GM23338 (cell line): ENCODE data around the gene SLCO3A1. TPM values are rescaled to one million over a fixed set of nuclear protein-coding genes. Genes with fewer than 3 reads are reported as not detected.

ENCODE experiments used
- ATAC-seq: fragments of 200-7000 bp; cut with Tn5 transposase; 3 replicates; pipeline ENCODE4 v1.9.1; 2020
- DNase-seq: peaks from one replicate; pipeline ENCODE4 v3.0.0-alpha.2; 2015; ENCODE audit warnings: low spot score
- H2AFZ ChIP-seq: fragments of 200-600 bp; sonication (generic); 2 replicates; pipeline ENCODE4 v1.8.0; 2016; ENCODE audit warnings: antibody characterized with exemption, mild to moderate bottlenecking, moderate library complexity
- H3F3A ChIP-seq: fragments of 200-600 bp; sonication (generic); replicated peaks from 2 replicates; pipeline ENCODE4 v1.8.0; 2017; ENCODE audit warnings: antibody characterized with exemption, mixed run types, low read depth
- H3K27ac ChIP-seq: fragments of 200-600 bp; sonication (generic); 2 replicates; pipeline ENCODE4 v1.6.1; 2016; ENCODE audit warnings: low read depth
- H3K27me3 ChIP-seq: fragments of 200-600 bp; sonication (generic); 2 replicates; pipeline ENCODE4 v1.8.0; 2016; ENCODE audit warnings: mild to moderate bottlenecking, mixed run types, moderate library complexity; ENCODE audit not compliant: insufficient read depth
- H3K36me3 ChIP-seq: fragments of 200-600 bp; sonication (generic); 2 replicates; pipeline ENCODE4 v1.8.0; 2016; ENCODE audit warnings: mild to moderate bottlenecking; ENCODE audit not compliant: insufficient read depth
- H3K4me1 ChIP-seq: fragments of 200-600 bp; sonication (generic); 2 replicates; pipeline ENCODE4 v1.8.0; 2016; ENCODE audit warnings: mild to moderate bottlenecking, moderate library complexity; ENCODE audit not compliant: insufficient read depth
- H3K4me2 ChIP-seq: fragments of 200-600 bp; sonication (generic); 2 replicates; pipeline ENCODE4 v1.7.1; 2017; ENCODE audit warnings: mixed run types
- H3K4me3 ChIP-seq: fragments of 200-600 bp; sonication (generic); 2 replicates; pipeline ENCODE4 v1.6.1; 2016; ENCODE audit warnings: mixed run types
- H3K79me2 ChIP-seq: fragments of 200-600 bp; sonication (generic); replicated peaks from 2 replicates; pipeline ENCODE4 v1.8.0; 2017; ENCODE audit warnings: mild to moderate bottlenecking; ENCODE audit not compliant: insufficient read depth
- H3K9me2 ChIP-seq: fragments of 200-600 bp; sonication (generic); 2 replicates; pipeline ENCODE4 v1.8.0; 2017; ENCODE audit not compliant: insufficient read depth
- H4K20me1 ChIP-seq: fragments of 200-600 bp; sonication (generic); replicated peaks from 2 replicates; pipeline ENCODE4 v1.8.0; 2017; ENCODE audit warnings: mild to moderate bottlenecking; ENCODE audit not compliant: insufficient read depth
- H3K27ac Mint-ChIP-seq: 2 replicates; pipeline ENCODE4 v1.8.0; 2020; ENCODE audit warnings: inconsistent platforms, mild to moderate bottlenecking, moderate library complexity, mixed read lengths
- H3K27me3 Mint-ChIP-seq: 3 replicates; pipeline ENCODE4 v1.8.0; 2022; ENCODE audit warnings: low read depth, mild to moderate bottlenecking, moderate library complexity, mixed read lengths, inconsistent platforms; ENCODE audit not compliant: insufficient read depth, poor library complexity
- H3K36me3 Mint-ChIP-seq: 3 replicates; pipeline ENCODE4 v1.8.0; 2021; ENCODE audit warnings: low read depth, mild to moderate bottlenecking, inconsistent platforms, moderate library complexity, mixed read lengths
- H3K4me1 Mint-ChIP-seq: 3 replicates; pipeline ENCODE4 v1.8.0; 2020; ENCODE audit warnings: mild to moderate bottlenecking, inconsistent platforms, mixed read lengths
- H3K4me3 Mint-ChIP-seq: 3 replicates; pipeline ENCODE4 v1.8.0; 2021; ENCODE audit warnings: moderate library complexity, mild to moderate bottlenecking, inconsistent platforms, mixed read lengths
- H3K9me3 Mint-ChIP-seq: 3 replicates; pipeline ENCODE4 v1.8.0; 2020; ENCODE audit warnings: moderate library complexity, mild to moderate bottlenecking, inconsistent platforms, mixed read lengths
- EZH2 ChIP-seq: fragments of 200-600 bp; sonication (generic); IDR thresholded peaks from one replicate; pipeline ENCODE4 v1.8.0; 2017; ENCODE audit warnings: antibody characterized with exemption, mild to moderate bottlenecking, low read depth; ENCODE audit not compliant: unreplicated experiment
- EZH2phosphoT487 ChIP-seq: fragments of 200-600 bp; sonication (generic); IDR thresholded peaks from one replicate; pipeline ENCODE4 v1.8.1; 2018; ENCODE audit warnings: antibody characterized with exemption; ENCODE audit not compliant: unreplicated experiment
- JUNB ChIP-seq: IDR thresholded peaks from one replicate; pipeline ENCODE4 v1.6.1; 2016; ENCODE audit warnings: antibody characterized with exemption; ENCODE audit not compliant: unreplicated experiment
- POLR2AphosphoS5 ChIP-seq: IDR thresholded peaks from 2 replicates; pipeline ENCODE4 v1.6.1; 2016; ENCODE audit warnings: antibody characterized with exemption, low read depth
- ZNF114 ChIP-seq: fragments of 250-450 bp; sonication (Bioruptor Pico); IDR thresholded peaks from 2 replicates; pipeline ENCODE4 v1.5.0; 2020; ENCODE audit warnings: mild to moderate bottlenecking, moderate library complexity
- ZNF331 ChIP-seq: fragments of 250-450 bp; sonication (Bioruptor Pico); IDR thresholded peaks from 2 replicates; pipeline ENCODE4 v1.5.0; 2020; ENCODE audit warnings: low read depth, mild to moderate bottlenecking, moderate library complexity
- polyA plus RNA-seq: library from polyadenylated mRNA; unstranded; fragments of >200 nt; fragmentation: Nextera tagmentation; extraction: Ambion mirVana; gene quantifications from 2 replicates; pipeline ENCODE4 v1.2.1, GENCODE V29; 2016
- total RNA-seq: library from RNA; depleted of rRNA; stranded (reverse); fragments of >200 nt; shearing (Covaris generic); gene quantifications from 2 replicates; pipeline ENCODE4 v1.2.3, GENCODE V29; 2014
- TF ChIP-seq, protein P1 (sequence below), 2 experiments: fragments of 200-600 bp in 1 of 2; sonication (generic) in 1 of 2; conservative IDR thresholded peaks; 2 replicates each; pipeline versions ENCODE4 v1.5.1 to v1.6.1; 2016 to 2017; ENCODE audit warnings: antibody characterized with exemption in 2 of 2, low read depth in 2 of 2, mild to moderate bottlenecking in 2 of 2, moderate library complexity in 1 of 2
- TF ChIP-seq, protein P2 (sequence below): fragments of 250-450 bp; sonication (Bioruptor Pico); IDR thresholded peaks from 2 replicates; pipeline ENCODE4 v1.5.0; 2020; ENCODE audit warnings: mild to moderate bottlenecking, moderate library complexity
- TF ChIP-seq, protein P3 (sequence below): IDR thresholded peaks from one replicate; pipeline ENCODE4 v1.6.1; 2018; ENCODE audit warnings: antibody characterized with exemption; ENCODE audit not compliant: unreplicated experiment

The SLCO3A1 gene
- total and polyA plus RNA-seq, 2 experiments from 2014 or later: 7.3 to 9.4 TPM

DNA sequence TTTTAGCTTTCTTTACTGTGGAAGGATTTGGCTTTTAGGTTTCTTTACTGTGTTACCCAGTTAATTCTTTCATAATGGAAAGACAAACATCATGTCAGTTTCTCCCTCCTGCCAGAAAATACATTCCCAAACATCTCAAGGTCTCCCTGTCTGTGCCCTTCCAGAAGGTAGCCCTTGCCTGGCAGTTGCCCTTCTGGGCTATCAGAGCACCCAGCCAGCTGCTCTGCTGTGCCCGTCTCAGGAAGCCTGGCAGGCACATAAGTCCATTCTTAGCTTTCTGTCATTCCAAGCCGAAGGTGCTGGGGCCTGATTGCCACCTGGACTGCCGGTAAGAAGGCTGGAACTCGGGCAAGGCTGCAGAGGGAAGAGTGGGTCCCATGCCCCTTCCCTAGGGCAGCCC is 203.4 kb downstream of the SLCO3A1 start (continued):
- TF ChIP-seq, protein P1, sequence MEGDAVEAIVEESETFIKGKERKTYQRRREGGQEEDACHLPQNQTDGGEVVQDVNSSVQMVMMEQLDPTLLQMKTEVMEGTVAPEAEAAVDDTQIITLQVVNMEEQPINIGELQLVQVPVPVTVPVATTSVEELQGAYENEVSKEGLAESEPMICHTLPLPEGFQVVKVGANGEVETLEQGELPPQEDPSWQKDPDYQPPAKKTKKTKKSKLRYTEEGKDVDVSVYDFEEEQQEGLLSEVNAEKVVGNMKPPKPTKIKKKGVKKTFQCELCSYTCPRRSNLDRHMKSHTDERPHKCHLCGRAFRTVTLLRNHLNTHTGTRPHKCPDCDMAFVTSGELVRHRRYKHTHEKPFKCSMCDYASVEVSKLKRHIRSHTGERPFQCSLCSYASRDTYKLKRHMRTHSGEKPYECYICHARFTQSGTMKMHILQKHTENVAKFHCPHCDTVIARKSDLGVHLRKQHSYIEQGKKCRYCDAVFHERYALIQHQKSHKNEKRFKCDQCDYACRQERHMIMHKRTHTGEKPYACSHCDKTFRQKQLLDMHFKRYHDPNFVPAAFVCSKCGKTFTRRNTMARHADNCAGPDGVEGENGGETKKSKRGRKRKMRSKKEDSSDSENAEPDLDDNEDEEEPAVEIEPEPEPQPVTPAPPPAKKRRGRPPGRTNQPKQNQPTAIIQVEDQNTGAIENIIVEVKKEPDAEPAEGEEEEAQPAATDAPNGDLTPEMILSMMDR (conservative IDR thresholded peaks at IDR 0.05; ENCODE audit: low read depth in 2 of 2): no peak

DNA sequence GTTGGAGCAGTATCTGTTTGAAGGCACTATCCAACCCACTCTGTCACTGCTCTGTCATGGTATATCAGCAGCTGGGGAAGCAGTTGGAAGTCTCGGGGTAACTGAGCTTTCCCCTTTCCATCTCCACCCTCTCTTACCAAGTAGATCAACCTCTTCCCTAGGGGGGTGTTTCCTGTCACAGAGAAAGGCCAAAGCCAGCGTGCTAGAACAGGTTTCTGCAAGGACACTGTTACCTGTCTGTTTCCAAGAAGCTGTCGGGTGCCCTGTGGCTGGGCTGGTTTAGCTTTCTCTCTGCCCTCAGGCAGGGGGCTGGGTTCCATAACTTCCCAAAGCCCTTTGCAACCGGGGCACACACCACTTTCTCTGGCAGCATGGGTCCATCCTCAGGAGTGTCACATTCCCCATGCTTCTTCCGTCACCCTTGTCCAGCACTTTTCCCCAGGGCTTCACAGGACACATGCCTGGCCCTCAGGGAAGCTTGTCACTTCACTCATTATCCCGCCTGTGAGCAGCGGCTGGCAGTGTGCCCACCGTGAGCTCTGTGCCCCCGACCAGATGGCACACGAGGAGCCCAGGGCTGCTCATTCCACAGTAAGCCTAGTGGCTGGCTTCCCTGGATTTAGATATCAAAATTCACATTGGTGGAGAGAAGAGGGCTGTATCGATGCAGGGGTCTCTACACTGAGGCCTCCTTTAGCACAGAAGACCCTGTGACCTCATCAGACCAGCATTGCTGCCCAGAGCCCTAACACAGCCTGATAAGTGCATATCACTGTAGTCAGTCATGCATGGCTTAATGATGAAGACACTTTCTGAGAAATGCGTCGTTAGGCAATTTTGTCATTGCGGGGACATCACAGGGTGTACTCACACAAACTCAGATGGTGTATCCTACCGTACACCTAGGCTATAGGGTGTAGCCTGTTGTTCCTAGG is 205.8 kb downstream of the SLCO3A1 start:
- H3F3A ChIP-seq: no peaks in the 10 kb centered on the region
- H3K4me3 ChIP-seq: no peak overlapping the region
- Mint-ChIP-seq H3K36me3 (no peaks in the 10 kb centered on the region), H3K27ac (no peak overlapping the region), H3K4me1 (peaks cover 3% of the 10 kb centered on the region; the same call in 2 of the 3 replicates), H3K27me3 (peaks cover 4% of the 10 kb centered on the region), H3K9me3 (no peaks in the 10 kb centered on the region), H3K4me3 (no peak overlapping the region)
- no peaks in the 10 kb centered on the region for H3K4me1 ChIP-seq
- no peak for DNase-seq
- no peaks in the 10 kb centered on the region; the same call in 1 of the 2 replicates for H3K9me2 ChIP-seq
- no peaks in the 10 kb centered on the region for H3K36me3 ChIP-seq
- no peak overlapping the region for H3K4me2 ChIP-seq
- no peaks in the 10 kb centered on the region; the same call in 1 of the 2 replicates for H4K20me1 ChIP-seq
- no peak overlapping the region for H3K27ac ChIP-seq
- H2AFZ ChIP-seq: no peak overlapping the region
- no peak for ATAC-seq
- H3K27me3 ChIP-seq: no peaks in the 10 kb centered on the region
- peaks cover 9% of the 10 kb centered on the region for H3K79me2 ChIP-seq
- TF ChIP-seq ZNF331 (no peak), ZNF114 (CRISPR knock-in tag) (no peak), EZH2 (no peak), EZH2phosphoT487 (no peak), POLR2AphosphoS5 (no peak), JUNB (no peak)
- TF ChIP-seq, protein P2, sequence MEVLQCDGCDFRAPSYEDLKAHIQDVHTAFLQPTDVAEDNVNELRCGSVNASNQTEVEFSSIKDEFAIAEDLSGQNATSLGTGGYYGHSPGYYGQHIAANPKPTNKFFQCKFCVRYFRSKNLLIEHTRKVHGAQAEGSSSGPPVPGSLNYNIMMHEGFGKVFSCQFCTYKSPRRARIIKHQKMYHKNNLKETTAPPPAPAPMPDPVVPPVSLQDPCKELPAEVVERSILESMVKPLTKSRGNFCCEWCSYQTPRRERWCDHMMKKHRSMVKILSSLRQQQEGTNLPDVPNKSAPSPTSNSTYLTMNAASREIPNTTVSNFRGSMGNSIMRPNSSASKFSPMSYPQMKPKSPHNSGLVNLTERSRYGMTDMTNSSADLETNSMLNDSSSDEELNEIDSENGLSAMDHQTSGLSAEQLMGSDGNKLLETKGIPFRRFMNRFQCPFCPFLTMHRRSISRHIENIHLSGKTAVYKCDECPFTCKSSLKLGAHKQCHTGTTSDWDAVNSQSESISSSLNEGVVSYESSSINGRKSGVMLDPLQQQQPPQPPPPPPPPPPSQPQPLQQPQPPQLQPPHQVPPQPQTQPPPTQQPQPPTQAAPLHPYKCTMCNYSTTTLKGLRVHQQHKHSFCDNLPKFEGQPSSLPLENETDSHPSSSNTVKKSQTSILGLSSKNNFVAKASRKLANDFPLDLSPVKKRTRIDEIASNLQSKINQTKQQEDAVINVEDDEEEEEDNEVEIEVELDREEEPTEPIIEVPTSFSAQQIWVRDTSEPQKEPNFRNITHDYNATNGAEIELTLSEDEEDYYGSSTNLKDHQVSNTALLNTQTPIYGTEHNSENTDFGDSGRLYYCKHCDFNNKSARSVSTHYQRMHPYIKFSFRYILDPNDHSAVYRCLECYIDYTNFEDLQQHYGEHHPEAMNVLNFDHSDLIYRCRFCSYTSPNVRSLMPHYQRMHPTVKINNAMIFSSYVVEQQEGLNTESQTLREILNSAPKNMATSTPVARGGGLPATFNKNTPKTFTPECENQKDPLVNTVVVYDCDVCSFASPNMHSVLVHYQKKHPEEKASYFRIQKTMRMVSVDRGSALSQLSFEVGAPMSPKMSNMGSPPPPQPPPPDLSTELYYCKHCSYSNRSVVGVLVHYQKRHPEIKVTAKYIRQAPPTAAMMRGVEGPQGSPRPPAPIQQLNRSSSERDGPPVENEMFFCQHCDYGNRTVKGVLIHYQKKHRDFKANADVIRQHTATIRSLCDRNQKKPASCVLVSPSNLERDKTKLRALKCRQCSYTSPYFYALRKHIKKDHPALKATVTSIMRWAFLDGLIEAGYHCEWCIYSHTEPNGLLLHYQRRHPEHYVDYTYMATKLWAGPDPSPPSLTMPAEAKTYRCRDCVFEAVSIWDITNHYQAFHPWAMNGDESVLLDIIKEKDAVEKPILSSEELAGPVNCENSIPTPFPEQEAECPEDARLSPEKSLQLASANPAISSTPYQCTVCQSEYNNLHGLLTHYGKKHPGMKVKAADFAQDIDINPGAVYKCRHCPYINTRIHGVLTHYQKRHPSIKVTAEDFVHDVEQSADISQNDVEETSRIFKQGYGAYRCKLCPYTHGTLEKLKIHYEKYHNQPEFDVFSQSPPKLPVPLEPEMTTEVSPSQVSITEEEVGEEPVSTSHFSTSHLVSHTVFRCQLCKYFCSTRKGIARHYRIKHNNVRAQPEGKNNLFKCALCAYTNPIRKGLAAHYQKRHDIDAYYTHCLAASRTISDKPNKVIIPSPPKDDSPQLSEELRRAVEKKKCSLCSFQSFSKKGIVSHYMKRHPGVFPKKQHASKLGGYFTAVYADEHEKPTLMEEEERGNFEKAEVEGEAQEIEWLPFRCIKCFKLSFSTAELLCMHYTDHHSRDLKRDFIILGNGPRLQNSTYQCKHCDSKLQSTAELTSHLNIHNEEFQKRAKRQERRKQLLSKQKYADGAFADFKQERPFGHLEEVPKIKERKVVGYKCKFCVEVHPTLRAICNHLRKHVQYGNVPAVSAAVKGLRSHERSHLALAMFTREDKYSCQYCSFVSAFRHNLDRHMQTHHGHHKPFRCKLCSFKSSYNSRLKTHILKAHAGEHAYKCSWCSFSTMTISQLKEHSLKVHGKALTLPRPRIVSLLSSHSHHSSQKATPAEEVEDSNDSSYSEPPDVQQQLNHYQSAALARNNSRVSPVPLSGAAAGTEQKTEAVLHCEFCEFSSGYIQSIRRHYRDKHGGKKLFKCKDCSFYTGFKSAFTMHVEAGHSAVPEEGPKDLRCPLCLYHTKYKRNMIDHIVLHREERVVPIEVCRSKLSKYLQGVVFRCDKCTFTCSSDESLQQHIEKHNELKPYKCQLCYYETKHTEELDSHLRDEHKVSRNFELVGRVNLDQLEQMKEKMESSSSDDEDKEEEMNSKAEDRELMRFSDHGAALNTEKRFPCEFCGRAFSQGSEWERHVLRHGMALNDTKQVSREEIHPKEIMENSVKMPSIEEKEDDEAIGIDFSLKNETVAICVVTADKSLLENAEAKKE (CRISPR knock-in tag): no peak
- TF ChIP-seq, protein P3, sequence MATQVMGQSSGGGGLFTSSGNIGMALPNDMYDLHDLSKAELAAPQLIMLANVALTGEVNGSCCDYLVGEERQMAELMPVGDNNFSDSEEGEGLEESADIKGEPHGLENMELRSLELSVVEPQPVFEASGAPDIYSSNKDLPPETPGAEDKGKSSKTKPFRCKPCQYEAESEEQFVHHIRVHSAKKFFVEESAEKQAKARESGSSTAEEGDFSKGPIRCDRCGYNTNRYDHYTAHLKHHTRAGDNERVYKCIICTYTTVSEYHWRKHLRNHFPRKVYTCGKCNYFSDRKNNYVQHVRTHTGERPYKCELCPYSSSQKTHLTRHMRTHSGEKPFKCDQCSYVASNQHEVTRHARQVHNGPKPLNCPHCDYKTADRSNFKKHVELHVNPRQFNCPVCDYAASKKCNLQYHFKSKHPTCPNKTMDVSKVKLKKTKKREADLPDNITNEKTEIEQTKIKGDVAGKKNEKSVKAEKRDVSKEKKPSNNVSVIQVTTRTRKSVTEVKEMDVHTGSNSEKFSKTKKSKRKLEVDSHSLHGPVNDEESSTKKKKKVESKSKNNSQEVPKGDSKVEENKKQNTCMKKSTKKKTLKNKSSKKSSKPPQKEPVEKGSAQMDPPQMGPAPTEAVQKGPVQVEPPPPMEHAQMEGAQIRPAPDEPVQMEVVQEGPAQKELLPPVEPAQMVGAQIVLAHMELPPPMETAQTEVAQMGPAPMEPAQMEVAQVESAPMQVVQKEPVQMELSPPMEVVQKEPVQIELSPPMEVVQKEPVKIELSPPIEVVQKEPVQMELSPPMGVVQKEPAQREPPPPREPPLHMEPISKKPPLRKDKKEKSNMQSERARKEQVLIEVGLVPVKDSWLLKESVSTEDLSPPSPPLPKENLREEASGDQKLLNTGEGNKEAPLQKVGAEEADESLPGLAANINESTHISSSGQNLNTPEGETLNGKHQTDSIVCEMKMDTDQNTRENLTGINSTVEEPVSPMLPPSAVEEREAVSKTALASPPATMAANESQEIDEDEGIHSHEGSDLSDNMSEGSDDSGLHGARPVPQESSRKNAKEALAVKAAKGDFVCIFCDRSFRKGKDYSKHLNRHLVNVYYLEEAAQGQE: no peak
- TF ChIP-seq, protein P1 (conservative IDR thresholded peaks at IDR 0.05; ENCODE audit: low read depth in 2 of 2): no peak
